ENCODE measurements around the gene GALNT2.

DNA sequence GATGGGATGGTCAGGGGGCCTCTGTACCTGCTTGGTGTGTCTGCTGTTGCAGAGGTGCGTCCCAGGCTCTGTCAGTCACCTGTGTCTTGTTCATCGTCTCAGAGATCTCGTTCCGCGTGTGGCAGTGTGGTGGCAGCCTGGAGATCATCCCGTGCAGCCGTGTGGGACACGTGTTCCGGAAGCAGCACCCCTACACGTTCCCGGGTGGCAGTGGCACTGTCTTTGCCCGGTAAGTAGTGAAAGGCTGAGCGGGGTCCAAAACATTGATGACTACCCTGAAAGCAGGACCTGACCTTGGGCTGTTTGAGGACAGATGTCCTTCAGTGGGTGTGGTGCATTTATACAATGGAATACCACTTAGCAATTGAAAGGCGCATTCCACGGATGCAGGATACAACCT is 188.1 kb downstream of the GALNT2 start:
- TF ChIP-seq, protein P1, sequence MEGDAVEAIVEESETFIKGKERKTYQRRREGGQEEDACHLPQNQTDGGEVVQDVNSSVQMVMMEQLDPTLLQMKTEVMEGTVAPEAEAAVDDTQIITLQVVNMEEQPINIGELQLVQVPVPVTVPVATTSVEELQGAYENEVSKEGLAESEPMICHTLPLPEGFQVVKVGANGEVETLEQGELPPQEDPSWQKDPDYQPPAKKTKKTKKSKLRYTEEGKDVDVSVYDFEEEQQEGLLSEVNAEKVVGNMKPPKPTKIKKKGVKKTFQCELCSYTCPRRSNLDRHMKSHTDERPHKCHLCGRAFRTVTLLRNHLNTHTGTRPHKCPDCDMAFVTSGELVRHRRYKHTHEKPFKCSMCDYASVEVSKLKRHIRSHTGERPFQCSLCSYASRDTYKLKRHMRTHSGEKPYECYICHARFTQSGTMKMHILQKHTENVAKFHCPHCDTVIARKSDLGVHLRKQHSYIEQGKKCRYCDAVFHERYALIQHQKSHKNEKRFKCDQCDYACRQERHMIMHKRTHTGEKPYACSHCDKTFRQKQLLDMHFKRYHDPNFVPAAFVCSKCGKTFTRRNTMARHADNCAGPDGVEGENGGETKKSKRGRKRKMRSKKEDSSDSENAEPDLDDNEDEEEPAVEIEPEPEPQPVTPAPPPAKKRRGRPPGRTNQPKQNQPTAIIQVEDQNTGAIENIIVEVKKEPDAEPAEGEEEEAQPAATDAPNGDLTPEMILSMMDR (IDR thresholded peaks at IDR 0.05): no peak
- no peak for TF ChIP-seq ZFX (IDR thresholded peaks at IDR 0.05; ENCODE audit: borderline replicate concordance)
